H7 (cell line): Measurements from ENCODE around the gene THRB. TPM values are rescaled to one million over a fixed set of nuclear protein-coding genes. Genes with fewer than 3 reads are reported as not detected.

Experiments
- DNase-seq: peaks from one replicate; pipeline ENCODE4 v3.0.0; 2012
- H3K27me3 ChIP-seq: 2 replicates; pipeline ENCODE4 v1.6.0; 2011; ENCODE audit warnings: mild to moderate bottlenecking, low read length; ENCODE audit not compliant: control insufficient read depth, insufficient read depth
- H3K36me3 ChIP-seq: replicated peaks from 2 replicates; pipeline ENCODE4 v1.5.1; 2011; ENCODE audit warnings: low read length; ENCODE audit not compliant: control insufficient read depth, insufficient read depth
- H3K4me3 ChIP-seq: 2 replicates; pipeline ENCODE4 v1.5.1; 2011; ENCODE audit warnings: low read depth, mild to moderate bottlenecking, control low read depth, low read length, moderate library complexity; ENCODE audit not compliant: insufficient read depth
- total RNA-seq: library from RNA; depleted of rRNA; stranded (reverse); fragments of >200 nt; shearing (Covaris generic); gene quantifications from 2 replicates; pipeline ENCODE4 v1.2.3, GENCODE V29; 2014

THRB gene
- total RNA-seq, 1 experiment from 2014 or later = 1.0 TPM

DNA sequence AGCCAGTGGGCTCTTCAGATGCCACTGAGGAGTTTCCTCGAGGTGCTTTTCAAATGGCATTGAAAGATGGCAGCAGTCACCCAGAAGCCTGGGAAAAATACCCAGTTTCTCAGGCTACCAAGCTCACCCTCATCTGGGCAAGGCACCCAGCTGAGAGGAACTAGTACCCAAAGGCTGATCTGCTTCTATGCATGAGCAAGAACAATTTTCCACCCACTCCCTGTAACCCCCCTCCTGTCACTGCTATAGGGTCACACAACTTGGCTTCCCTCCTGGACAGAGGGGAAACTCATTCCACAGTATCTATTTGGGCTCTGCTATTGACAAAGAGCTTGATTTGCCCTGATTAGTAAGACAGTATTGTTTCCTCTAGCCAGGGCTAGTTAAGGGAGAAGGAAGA, 31.9 kb downstream of the THRB start:
- H3K27me3 ChIP-seq = no peaks in the 10 kb centered on the region
- peak; percentile 9 for DNase-seq
- no peak overlapping the region for H3K4me3 ChIP-seq
- no peaks in the 10 kb centered on the region for H3K36me3 ChIP-seq

DNA sequence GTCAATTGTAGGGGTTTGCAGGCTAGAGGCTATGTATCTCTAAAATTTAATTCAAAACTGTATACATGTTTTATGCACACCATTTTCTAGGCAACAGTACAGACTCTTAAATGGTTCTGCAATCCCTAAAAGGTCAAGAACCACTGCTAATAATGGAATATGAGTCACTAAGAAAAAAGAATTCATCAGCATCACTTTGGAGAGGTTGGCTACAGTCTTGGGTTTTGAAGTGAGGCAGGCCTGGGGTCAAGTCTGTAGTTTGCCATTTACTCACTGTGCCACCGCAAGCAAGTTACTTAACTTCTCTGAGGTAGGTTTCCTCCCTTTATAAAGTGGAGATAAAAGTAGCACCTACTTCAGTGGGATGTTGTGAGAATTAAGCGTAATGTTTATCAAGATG, 33.7 kb downstream of the THRB start:
- no peak overlapping the region for H3K4me3 ChIP-seq

DNA sequence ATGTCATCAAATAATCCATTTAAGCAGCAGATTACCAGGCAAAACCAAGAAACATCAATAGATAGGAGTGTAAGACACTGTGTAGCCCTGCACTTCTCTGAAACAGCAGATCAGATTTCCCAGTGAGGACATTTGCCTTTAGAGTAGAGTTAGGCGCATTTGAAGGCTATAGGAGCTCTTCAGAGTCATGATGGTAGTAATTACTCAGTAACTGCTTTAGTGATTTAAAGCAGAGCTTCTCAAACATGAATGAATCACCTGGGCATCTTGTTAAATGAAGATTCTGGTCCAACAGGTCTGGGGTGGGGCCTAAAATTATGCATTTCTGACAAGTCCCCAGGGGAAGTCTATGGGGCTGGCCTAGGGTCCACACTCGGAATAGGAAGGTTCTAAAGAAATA, 36.9 kb downstream of the THRB start:
- H3K27me3 ChIP-seq = no peaks in the 10 kb centered on the region

More for the DNA sequence above, 33.7 kb downstream of the THRB start:
- H3K27me3 ChIP-seq = no peaks in the 10 kb centered on the region
- no peaks in the 10 kb centered on the region for H3K36me3 ChIP-seq
- no peak for DNase-seq

DNA sequence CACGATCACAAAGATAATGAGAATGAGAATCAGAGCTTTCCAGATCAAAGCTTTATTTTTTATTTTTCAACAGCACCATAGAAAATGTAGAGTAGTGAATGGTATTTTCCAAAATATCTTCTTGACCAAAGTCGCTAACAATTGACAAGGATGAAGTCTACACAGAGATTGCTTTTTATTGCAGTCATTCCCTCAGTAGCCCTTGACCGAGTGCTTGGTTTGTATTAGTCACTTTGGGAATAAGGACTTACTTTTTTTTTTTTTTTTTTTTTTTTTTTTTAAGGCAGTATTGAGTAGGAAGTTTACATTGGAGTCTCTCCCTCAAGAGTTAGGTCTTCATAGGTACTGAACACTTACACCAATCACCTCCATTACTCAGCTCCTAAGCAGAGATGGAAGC, 39.8 kb downstream of the THRB start:
- H3K27me3 ChIP-seq = no peaks in the 10 kb centered on the region
- no peak for DNase-seq
- no peak overlapping the region for H3K4me3 ChIP-seq
- no peaks in the 10 kb centered on the region for H3K36me3 ChIP-seq

More for the DNA sequence above, 36.9 kb downstream of the THRB start:
- DNase-seq = no peak
- H3K36me3 ChIP-seq = no peaks in the 10 kb centered on the region
- no peak overlapping the region for H3K4me3 ChIP-seq

DNA sequence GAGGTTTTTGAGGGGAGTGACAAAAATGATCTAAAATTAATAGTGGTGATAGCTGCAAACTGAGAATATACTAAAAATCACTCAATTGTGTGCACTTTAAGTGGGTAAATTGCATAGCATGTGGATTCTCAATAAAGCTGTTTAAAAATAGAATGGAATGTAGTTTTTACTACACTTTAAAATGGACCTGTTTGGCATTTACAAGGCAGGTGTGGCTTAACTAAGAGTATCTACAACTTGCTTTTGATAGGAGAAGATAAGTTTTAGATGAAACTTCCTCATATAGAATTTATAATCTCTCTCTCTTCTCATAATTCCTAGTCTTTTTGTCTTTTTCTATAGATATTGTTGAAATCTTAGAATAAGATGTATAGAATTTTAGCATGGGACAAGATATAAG, 40.3 kb downstream of the THRB start:
- H3K4me3 ChIP-seq = no peak overlapping the region
- H3K27me3 ChIP-seq = no peaks in the 10 kb centered on the region
- H3K36me3 ChIP-seq = no peaks in the 10 kb centered on the region
- DNase-seq = no peak

DNA sequence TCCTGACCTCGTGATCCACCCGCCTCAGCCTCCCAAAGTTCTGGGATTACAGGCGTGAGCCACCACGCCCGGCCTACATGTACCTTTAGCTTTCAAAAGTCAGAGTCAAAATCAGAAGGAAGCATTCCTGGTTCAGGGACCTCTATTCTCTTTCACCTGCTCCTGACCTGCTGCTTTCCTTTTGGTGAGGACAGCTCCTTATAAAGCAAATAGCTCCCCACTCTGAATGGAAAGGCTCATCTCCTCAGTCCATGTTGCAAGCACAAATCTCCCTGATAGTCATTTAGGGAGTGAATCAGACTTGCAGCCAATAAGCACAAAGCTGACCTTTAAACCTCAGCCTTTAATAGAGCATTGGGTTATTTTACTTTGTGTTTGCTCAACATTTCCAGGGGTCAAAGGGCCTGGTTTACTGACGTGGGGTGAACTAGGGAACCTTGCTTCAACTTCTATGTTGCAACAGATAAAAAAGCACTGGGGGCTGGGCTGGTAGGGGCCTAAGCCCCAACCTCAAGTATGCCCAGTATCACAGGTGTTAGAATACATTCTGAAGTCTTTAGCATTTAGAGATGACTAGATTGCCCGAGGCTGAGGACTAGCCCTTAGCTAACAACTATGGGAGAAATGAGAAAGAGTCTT, 43.1 kb downstream of the THRB start:
- H3K4me3 ChIP-seq = no peak overlapping the region
- no peak for DNase-seq
- H3K36me3 ChIP-seq = no peaks in the 10 kb centered on the region
- no peaks in the 10 kb centered on the region for H3K27me3 ChIP-seq

DNA sequence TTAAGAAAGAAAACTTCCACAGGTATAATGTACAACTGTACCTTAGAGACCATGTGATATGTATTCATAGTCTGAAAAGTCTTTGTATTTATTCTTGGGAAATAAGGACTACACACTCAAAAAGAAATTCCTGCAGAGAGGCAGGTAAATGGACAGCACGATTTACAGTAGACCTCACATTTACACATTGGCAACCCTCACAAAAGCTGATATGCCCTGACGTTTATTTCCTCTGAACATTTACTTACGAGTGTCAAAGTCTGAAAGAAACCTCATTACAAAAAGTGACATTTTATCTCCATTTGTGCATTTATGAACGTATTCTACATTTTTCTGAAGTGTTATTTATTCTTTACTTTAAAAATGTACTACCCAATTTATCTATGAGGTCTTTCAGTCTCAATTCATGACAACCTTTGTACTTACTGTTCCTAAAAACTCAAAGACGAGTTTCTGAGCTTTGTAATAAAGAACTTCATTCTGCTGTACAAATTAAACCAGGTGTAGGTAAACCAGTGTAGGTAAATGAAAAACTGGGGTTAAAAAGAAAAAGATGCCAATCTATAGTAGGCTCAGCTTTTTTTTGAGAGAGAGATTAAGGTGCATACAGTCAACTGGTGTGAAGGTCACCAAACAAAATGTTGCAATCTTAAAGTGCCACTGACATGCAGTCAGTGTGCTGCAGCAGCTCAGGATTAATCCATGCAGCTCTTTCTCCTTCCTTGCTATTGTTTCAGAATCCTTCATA, 44.3 kb downstream of the THRB start:
- no peaks in the 10 kb centered on the region for H3K27me3 ChIP-seq
- DNase-seq = no peak
- no peak overlapping the region for H3K4me3 ChIP-seq
- no peaks in the 10 kb centered on the region for H3K36me3 ChIP-seq

DNA sequence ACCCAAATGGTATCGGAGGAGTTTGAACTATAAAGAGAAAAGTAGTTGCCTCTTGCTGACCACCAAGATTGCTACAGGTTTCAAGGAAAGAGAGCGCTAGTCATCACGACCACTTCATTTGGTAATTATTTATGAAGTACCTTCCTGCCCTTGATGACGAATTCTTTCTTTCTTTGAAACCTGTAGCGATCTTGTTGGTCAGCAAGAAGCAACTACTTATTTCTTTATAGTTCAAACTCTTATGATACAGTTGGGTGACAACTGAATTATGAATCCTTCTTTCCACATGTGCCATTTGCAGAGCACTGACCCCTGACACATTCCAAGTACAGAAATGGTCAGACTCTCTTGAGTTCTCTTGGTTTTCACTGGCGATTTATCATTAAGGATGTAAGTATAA, 46.8 kb downstream of the THRB start:
- DNase-seq = no peak

DNA sequence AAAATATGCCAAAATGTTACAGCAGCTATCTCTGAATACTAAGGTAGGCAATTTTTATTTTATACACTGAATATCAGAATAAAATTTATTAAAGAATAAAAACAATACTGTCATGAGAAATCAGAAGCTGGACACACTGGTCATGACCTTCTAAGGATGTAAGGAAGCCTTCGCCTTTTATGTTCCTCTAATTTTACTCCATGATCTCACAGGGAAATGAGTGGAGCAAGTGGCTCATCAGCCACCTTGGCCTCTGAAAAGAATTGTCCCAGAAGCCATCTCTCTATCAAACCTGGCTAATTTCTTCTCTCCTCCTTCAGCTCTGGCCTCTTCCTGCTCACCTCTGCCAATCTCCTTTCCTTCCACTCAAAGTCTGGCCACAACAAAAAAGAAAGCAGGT, 48.6 kb downstream of the THRB start:
- Histone ChIP-seq H3K4me3 (no peak overlapping the region), H3K36me3 (no peaks in the 10 kb centered on the region), H3K27me3 (no peaks in the 10 kb centered on the region)
- DNase-seq = no peak

More for the DNA sequence above, 46.8 kb downstream of the THRB start:
- no peaks in the 10 kb centered on the region for H3K27me3 ChIP-seq
- H3K4me3 ChIP-seq = no peak overlapping the region
- H3K36me3 ChIP-seq = no peaks in the 10 kb centered on the region

DNA sequence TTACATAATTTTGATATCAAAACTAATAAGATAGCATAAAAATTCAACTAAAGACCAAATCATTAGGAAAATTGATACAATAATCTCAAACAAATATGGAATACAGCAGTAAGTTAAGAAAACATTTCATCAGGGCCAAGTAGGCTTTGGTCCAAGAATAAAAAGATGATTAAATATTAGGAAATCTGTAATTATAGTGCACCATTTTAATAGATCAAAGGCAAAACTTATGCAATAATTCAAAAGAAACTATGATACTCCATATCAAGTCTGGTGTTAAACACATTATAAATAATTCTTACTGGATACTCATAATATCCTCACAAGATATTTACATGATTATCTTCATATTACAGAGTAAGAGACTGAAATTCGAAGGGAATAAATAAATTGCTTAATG, 51.2 kb downstream of the THRB start:
- no peaks in the 10 kb centered on the region for H3K27me3 ChIP-seq
- DNase-seq = no peak

DNA sequence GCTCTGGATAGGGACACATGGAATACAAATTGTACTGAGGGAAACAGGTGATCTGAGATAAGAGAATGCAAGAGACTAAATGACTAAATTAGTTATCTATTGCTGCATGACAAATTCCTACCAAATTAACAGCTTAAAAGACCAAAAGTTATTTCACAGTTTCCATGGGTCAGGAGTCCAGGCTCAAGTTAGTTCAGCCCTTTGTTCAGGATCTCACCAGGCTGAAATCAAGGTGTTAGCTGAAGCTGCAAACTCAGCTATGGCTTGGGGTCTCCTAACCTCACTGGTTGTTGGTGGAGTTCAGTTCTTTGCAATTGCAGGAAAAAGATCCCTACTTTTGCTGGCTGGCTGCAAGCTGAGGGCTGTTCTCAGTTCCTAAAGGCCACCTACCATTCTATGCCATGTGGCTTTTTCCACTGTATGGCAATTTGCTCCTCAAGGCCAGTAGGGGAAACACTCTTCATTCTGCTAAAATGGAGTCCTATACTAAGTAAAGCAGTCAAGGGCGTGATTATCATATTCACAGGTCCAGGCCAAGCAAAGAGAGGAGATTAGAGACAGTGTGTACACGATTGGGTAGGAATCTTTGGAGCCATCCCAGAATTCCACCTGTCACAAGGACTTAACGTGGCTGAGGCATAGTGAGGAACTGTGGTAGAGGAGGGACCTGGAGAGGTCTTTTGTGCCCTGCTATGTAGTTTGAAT, 53.7 kb downstream of the THRB start:
- H3K4me3 ChIP-seq = no peak overlapping the region
- DNase-seq = no peak
- no peaks in the 10 kb centered on the region for H3K27me3 ChIP-seq

More for the DNA sequence above, 51.2 kb downstream of the THRB start:
- Histone ChIP-seq H3K4me3 (no peak overlapping the region), H3K36me3 (no peaks in the 10 kb centered on the region)

DNA sequence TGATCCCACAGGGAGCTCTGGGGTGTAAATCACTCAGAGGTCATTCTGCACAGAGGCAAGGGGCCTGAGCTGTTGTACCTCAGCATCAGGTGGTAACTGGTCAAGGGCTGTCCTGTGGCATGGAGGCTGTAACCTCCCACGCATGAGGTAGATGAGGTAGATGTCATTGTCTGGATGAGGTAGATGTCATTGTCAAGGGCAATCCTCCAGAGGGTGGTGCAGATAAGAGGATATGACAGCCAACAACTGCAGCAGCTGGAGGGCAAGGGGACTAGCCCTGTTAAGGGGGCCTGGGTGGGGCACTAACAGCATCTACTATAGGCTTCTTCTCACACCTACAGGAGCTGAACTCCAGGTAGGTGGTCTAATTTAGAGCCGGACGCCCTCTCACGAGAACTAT, 55.6 kb downstream of the THRB start:
- Histone ChIP-seq H3K36me3 (no peaks in the 10 kb centered on the region), H3K4me3 (no peak overlapping the region)
- no peak for DNase-seq

More for the DNA sequence above, 53.7 kb downstream of the THRB start:
- no peaks in the 10 kb centered on the region for H3K36me3 ChIP-seq

DNA sequence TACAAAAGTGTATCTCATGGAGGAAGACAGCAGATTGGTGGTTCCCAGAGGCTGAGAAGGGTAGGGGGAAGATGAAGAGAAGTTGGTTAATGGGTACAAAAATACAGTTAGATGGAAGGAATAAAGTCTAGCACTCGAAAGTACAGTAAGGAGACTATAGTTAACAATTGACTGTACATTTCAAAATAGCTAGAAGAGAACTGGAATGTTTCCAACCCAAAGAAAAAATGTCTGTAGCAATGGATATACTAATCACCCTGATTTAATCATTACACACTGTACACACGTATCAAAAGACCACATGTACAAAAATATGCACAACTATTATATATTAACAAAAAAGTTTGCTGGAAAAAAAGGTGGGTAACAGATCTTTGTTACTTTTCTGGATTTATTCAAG, 57.3 kb downstream of the THRB start:
- DNase-seq = no peak
- no peaks in the 10 kb centered on the region for H3K36me3 ChIP-seq
- no peaks in the 10 kb centered on the region for H3K27me3 ChIP-seq
- H3K4me3 ChIP-seq = no peak overlapping the region

More for the DNA sequence above, 55.6 kb downstream of the THRB start:
- H3K27me3 ChIP-seq = no peaks in the 10 kb centered on the region

DNA sequence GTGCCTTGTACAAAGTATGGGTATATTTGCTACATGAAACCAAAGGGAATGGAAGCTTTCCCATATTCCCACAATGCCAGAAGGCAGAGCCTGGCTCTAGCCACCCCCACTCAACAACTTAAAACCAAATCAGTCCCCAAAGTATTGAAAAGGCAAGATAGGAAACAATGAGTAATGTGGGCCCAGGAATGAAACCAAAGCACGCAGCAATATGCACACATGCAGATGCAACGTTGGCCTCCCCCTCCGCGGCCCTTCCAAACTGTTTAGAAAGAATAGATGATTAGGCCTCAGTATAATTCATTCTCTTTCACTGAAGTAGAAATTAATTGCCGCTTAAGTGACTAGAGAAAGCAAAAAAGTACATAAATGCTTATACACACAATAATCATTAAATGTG, 59.1 kb downstream of the THRB start:
- DNase-seq = no peak
- H3K36me3 ChIP-seq = no peaks in the 10 kb centered on the region
- no peak overlapping the region for H3K4me3 ChIP-seq
- no peaks in the 10 kb centered on the region for H3K27me3 ChIP-seq

DNA sequence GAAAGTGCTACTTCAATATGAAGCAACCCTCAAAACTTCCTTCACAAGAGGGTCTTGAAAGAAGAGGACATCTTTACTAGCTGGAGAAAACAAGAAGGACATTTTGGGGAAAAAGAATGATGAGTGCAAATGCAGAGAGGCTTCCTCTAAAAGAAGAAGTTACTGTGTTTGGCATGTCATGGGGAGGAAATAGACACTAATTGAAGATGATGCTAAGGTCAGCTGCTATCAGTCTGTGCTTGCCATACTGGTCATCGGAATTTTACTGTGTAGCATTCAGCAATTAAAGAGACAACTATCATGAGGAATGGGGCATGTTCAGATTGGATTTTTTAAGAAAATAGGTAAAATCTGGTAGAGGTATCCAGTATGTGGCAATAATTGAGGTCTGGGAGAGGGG, 60.0 kb downstream of the THRB start:
- Histone ChIP-seq H3K36me3 (no peaks in the 10 kb centered on the region), H3K27me3 (no peaks in the 10 kb centered on the region), H3K4me3 (no peak overlapping the region)
- no peak for DNase-seq
